ENCODE measurements around the gene CREB3L2.
"Not testable (repeated sequence)": the region's sequence is repeated elsewhere in the genome, so short reads cannot be mapped to it uniquely, and the experiment has no call there.

Gene CREB3L2

GRCh38 chr7:137835486-137836112 lies 166.3 kb downstream of the CREB3L2 start:
- no peak for DNase-seq (ENCODE audit: low read depth)

- no peak for DNase-seq (ENCODE audit: low read depth)
These were observed 167.3 kb downstream of the CREB3L2 start for GRCh38 chr7:137834552-137834951.

GRCh38 chr7:137832990-137833389 lies 168.9 kb downstream of the CREB3L2 start:
- DNase-seq (ENCODE audit: low read depth): not testable (repeated sequence)

GRCh38 chr7:137832382-137832781 lies 169.5 kb downstream of the CREB3L2 start:
- DNase-seq (ENCODE audit: low read depth): no peak

GRCh38 chr7:137831555-137831954 lies 170.3 kb downstream of the CREB3L2 start:
- not testable (repeated sequence) for DNase-seq (ENCODE audit: low read depth)

- DNase-seq (ENCODE audit: low read depth): no peak
These were observed 172.4 kb downstream of the CREB3L2 start for GRCh38 chr7:137829337-137829992.

GRCh38 chr7:137828456-137828855 lies 173.4 kb downstream of the CREB3L2 start:
- DNase-seq (ENCODE audit: low read depth): no peak

- DNase-seq (ENCODE audit: low read depth): no peak
These were observed 176.4 kb downstream of the CREB3L2 start for GRCh38 chr7:137825489-137825888.
